Globus pallidus (tissue), 1 donor: Measurements from ENCODE around the gene TXNL4B.
A peak's percentile ranks its signal among the peaks of the same experiment; 100 is the strongest.
"Not testable (repeated sequence)": the region's sequence is repeated elsewhere in the genome, so short reads cannot be mapped to it uniquely, and the experiment has no call there.

Experiments used
- DNase-seq: peaks from one replicate; pipeline ENCODE4 v3.0.0-alpha.2; 2015; ENCODE audit warnings: low spot score

Gene TXNL4B

DNA sequence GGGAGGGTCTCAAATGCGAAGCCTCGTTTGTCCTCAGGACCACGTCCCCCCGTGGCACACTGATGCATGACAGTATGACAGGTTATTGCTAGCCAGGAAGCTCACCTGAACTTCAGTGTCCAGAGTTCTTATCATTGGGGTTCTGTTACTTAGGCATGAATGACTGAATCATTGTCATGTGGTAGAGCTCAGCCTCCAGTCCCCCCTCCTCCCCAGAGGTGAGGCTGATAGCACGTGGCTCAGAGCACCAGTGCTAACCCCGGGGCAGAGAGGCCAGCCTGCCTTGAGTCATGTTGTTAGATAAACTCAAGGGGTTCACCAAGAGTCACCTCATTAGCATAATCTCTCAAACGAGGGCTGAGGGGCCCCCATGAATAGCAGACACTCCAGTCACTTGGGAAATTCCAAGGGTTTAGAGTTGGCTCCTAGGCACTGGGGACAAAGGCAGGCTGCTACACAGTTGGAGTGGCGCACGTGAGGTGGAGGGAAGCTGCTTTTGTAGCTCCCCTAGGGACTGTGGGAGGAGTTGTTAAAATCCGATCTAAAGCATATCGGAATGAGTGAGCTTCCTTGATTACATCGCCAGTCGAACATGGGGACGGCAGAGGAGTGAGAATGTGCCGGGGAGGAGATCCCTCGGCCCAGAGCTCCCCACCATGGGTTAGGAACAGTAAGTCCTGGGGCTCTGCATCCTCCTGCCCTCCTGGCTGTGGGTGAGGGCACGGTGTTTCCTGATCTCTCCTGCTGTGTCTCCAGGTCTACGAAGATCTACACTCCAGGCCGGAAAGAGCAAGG lies 18.4 kb upstream of the TXNL4B start:
- no peak for DNase-seq

DNA sequence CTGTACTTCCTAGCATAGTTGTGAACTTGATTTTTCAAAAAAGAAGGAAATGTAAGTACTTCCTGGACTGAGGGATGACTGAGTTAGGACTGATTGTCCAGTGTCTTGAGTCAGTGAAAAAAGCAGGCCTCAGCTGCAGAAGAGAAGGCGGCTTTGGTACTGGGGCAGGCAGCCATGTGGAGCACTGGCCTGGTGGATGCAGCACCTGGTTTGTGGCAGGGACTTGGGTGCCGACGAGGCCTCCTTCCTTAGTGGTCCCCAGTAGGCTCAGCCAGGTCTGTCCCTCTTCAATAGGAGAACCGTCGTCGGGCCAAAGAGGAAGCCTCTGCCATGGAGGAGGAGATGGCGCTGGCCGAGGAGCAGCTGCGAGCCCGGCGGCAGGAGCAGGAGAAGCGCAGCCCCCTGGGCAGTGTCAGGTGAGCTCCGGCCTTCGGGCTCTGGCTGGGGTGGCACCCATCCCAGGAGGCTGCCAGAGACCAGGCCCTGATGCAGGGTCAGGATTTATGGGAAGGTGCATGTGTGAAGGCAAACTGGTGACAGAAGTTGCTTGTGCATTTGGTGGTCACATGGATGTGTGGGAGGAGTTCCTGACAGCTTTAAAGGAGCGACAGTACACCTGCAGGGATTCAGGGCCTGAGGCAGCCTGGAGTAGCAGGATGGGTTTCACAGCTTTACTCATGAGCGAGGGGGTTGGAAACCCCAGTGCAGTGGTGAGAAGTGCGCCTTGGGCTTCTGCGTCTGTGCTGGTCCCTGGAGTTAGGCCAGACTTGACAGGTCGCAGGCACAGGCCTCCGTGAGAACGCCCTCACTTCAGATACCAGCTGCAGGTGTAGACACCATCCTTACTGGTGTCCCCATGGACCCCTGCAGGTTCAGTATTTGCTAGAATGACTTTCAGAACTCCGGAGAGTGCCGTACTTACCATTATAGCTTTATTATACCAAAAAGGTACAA lies 17.5 kb upstream of the TXNL4B start:
- no peak for DNase-seq

DNA sequence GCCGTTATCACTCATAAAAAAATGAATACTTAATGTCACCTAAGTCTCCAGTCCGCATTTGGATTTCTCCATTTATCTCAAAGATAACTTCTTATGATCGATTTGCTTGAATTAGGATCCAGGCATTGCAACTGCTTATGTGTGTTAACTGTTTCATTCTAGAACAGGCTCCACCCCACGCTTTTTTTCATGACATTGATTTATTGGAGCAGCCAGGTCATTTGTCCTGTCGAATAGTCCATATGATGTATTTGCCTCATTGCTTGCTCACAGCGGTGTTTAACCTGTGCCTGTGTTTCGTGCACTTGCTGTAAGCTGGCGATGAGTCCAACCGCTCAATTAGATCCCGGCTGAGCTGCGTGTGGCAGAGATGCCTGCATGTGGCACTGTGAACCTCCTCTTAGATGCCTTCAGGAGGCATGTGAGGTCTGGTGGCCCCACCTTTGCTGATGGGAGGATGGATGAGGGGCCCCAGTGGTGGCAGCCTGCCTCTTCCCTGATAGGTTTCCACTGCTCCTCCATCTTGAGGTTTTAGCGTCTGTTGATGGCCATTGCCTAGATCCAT lies 16.6 kb upstream of the TXNL4B start:
- DNase-seq = no peak

DNA sequence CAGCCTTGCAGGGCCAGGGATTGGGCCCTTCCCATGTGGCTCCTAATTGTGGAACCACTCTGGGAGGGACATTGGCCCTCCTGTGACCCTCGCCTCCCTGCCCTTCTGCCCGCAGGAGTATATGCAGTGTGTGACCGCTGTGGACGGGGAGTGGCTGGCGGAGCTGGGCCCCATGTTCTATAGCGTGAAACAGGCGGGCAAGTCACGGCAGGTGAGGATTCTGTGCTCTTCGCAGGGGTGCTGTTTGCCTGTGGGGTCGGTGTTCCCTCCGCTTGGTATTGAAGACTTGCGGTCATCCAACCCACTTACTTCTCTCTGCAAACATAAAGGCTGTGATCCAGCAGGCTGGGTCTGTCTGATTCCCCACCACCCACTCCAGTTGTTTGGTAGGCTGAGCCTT lies 15.9 kb upstream of the TXNL4B start:
- DNase-seq = no peak

DNA sequence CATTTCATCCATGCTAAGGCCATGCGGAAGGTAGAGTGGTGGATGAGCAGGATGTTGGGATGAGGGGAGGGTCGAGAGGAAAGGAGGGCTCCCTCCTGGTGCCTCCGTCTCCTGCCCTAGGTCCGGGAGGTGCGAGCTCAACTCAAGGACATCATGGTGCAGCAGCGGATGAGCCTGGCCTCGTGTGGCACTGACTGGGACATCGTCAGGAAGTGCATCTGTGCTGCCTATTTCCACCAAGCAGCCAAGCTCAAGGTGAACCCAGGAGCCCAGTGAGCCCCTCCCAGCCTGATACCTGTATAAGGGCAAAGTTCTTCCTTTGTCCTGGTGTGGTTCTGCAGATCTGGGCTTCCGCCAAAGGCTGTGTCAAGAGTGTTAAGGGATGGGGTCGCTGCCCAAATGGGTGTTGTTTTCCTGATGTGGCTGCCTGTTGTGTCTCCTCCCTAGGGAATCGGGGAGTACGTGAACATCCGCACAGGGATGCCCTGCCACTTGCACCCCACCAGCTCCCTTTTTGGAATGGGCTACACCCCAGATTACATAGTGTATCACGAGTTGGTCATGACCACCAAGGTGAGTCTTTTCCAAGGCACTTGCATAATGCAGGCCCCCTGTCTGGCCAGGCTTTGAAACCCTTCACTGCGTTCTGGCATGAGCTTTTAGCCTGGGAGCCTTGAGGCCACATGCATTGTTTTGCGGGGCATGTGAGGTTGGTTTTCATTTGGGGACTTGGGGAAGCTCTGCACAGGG lies 15.1 kb upstream of the TXNL4B start:
- no peak for DNase-seq

DNA sequence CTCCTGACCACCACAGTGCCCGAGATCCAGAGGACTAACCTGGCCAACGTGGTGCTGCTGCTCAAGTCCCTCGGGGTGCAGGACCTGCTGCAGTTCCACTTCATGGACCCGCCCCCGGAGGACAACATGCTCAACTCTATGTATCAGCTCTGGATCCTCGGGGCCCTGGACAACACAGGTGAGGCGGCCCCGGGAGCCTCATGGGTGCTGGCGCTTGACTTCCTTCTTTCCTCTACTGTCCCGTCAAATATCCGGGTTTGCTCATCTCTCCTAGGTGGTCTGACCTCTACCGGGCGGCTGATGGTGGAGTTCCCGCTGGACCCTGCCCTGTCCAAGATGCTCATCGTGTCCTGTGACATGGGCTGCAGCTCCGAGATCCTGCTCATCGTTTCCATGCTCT lies 14.0 kb upstream of the TXNL4B start:
- no peak for DNase-seq

DNA sequence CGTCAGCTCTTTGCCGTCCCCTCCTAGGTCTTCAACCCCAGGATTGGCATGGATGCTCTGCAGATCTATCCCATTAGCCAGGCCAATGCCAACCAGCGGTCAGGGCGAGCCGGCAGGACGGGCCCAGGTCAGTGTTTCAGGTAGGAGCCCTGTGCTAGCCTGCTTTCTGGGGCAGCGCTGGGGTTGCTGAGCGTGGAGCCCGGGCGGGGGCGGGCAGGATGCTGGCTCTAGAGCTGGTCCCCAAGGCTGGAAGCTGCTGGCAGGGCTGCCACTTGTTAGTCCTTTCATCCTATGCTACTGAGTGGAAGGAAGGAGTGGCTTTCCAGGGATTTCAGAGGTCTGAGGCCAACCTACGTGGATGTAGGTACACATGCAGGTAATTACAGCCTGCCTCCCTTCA lies 12.6 kb upstream of the TXNL4B start:
- no peak for DNase-seq

DNA sequence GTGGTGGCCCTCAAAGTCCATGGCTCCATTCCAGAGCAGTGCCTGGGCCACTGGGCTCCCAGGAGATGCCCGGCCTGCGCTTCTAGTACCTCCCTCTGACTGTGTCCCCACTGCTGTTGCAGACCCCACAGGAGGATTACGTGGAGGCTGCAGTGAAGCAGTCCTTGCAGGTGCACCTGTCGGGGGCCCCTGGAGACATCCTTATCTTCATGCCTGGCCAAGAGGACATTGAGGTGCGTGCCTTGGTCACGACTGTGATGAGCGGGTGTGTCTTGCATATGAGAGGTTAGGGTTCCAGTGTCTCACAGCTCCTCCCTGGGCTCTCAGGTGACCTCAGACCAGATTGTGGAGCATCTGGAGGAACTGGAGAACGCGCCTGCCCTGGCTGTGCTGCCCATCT lies 11.5 kb upstream of the TXNL4B start:
- no peak for DNase-seq

DNA sequence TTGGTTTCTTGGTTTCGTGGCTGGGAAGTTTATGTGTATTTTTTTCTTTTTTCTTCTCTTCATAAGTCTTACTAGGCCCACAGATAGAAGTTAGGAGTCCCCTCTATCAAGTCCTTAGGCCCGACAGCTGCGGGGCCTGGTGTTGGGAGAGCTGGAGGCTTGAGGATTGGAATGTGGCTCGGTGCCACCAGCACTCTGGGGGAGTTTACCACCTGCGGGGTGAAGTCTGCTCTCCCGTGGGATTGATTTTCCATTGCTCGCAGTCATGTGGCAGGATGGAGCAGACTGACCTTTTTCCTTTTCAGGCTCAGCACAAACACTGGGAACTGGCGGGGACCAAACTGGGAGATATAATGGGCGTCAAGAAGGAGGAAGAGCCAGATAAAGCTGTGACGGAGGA lies 7.8 kb upstream of the TXNL4B start:
- no peak for DNase-seq

DNA sequence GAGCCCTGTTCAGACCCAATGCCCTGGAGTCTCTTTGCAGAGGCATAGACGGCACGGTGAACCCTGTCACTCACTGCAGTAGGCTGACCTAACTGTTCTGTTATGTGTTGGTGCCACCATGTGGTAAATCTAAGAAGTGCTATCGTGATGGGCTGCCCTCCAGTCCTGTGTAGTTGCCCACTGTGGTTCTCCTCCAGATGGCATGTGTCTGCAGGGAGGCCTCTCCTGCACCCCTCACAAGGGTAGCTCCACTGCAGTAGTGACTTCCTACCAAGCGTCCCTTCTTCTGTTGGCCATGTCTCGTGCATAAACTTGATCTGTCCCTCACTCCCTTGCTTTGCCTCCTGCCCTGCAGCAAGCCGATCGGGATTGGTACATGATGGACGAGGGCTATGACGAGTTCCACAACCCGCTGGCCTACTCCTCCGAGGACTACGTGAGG lies 6.0 kb upstream of the TXNL4B start:
- peak; percentile 57 for DNase-seq

DNA sequence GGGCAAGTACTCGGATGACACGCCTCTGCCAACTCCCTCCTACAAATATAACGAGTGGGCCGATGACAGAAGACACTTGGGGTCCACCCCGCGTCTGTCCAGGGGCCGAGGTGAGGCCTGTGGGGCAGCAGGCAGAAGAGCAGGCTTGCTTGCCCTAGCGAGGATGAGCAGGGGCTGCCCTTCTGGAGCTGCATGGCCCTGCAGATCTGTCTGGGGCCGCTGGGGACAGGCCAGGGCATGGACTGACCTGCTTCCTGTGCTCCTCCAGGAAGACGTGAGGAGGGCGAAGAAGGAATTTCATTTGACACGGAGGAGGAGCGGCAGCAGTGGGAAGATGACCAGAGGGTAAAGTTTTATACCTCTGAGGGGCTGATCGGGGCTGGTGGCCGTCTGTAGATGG lies 5.5 kb upstream of the TXNL4B start:
- DNase-seq = no peak

DNA sequence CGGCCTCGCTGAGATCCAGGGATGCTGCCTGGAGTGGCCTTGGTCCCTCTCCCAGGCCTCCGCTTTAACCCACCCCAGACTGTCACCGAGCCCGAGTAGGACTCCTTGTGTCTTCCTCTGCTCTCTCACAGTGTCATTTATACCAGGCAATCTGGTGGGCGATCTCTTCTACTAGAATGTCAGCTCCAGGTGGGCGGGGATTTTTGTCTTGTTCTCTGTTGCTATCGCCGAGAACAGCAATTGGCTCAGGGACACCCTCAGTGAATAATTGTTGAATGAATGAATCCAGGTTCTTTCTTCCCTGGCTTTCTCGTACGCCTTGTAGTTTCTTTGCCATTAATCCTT lies 818 bp upstream of the TXNL4B start:
- DNase-seq = no peak

DNA sequence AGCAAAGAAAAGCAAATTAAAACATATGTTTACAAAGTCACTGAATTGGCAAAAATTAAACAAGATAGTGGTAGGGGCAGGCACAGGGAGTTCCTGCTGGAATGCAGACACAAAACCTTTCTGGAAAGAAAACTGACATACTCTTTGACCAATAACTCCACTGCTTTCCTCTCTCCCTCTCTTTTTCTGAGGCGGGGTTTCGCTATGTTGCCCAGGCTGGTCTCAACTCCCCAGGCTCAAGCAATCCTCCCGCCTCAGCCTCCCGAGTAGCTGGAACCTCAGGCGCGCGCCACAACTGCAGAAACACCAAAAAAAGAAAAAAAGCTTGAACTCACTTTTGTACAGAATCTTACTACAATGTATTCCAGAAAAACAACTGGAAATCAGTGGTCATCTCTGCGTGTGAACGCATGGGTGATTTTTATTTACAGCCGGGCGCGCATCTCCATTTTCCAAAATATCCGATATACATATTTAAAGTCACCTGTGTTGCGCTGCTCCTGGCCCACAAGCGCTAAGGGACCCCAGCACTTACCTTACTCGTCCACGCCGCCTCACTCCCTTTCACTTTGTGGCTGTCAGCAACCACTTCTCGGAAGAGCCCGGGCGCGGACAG lies 480 bp downstream of the TXNL4B start:
- DNase-seq = no peak

DNA sequence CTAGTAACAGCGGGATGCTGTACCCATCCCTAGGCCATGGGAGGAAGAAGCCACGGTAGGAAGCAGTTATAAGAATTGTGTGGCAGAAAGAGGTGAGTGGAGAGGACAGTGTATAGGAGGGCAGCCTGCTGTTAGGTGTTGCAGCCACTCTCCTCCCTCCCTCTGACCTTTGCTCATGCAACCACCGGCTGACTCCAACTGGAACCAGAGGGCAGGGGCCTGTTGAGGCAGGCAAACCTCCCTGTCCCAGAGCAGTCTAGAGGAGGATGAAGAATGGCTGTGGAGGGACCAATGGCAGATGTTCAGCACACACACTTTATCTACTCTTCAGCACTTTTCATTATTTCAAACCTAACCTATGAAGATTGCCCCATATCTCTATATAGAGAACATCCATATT lies 2.2 kb downstream of the TXNL4B start:
- no peak for DNase-seq

DNA sequence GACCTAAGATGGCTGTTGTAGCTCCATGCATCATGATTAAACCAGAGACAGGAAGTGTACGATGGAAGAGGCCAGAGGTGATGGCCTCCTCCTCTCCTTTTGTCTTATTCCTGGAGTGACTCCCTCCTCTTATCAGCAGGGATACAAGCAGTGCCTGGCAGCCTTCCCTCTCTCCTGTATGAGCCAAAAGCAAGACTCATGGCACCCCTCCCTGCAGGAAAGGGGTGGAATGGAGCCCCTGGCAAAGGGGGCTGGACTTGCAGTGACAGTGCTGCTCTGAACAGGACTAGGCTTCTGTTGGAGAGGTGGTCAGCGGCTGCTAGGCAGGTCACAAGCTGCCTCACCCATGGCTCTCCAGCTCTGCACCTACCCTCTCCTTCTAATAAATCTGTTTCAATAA lies 8.4 kb downstream of the TXNL4B start:
- DNase-seq = no peak

DNA sequence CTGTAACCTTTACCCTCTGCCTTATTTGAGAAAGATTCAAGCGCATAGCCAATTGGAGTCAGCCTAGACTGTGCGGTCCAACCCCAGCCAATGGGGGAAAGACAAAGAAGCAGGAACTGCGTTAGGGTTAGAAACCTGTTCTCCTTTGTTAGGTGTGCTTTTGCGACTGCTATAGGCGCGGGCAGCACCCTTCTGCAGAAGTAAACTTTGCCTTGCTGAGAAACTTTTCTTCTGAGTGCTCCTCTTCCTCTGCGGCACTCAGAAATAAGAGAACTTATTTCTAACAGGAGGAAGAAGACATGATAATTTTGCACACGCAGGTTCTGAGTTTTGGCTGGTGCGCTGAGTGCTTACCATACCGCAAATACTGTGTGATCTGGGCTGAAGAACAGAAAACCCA lies 9.0 kb downstream of the TXNL4B start:
- no peak for DNase-seq

DNA sequence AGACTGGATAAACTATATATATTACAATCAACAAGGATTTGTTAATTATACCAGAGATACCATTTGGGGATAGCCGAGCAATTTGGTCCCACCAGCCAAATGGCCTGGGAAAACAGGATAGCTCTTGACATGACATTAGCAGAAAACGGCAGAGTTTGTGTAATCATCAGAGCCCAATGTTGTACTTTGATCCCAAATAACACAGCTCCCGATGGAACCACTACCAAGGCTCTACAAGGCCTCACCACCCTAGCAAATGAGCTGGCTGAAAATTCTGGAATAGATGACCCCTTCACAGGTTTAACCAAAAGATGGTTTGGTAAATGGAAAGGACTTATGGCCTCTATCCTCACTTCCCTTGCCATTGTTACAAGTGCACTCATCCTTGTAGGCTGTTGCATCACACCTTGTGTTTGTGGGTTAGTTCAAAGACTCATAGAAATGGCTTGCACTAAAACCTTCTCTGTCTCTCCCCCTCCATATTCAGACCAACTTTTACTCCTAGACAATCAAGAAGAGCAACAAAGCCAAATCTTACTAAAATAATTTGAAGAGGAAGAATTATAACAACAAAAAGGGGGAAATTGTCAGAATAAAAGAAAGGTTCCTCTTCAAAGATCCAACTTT lies 9.5 kb downstream of the TXNL4B start:
- DNase-seq = no peak

DNA sequence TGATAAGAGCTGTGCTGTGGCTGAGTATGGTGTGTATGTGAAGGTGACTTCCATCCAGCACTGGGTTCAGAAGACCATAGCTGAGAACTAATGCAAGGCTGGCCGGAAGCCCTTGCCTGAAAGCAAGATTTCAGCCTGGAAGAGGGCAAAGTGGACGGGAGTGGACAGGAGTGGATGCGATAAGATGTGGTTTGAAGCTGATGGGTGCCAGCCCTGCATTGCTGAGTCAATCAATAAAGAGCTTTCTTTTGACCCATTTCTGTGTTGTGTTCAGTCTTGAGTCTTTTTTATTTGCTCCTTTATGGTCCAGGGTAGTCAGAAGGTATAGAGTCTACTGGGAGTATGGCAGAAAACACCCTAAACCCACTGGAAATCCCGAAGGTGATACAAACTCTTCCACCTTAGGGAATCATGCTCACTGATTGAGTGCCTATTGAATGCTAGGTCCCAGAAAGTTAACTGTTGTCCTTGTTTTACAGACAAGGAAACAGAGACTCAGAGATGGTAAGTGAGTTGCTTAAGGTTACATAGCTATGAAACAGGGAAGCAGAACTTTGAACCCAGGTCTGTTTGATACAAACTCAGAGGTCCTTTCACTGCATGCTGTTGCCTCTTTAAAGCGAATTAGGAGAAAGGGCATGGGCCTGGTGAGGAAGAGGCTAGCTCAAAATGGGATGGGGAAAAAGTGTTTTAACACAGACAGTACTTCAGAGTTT lies 16.3 kb downstream of the TXNL4B start:
- DNase-seq = not testable (repeated sequence)

DNA sequence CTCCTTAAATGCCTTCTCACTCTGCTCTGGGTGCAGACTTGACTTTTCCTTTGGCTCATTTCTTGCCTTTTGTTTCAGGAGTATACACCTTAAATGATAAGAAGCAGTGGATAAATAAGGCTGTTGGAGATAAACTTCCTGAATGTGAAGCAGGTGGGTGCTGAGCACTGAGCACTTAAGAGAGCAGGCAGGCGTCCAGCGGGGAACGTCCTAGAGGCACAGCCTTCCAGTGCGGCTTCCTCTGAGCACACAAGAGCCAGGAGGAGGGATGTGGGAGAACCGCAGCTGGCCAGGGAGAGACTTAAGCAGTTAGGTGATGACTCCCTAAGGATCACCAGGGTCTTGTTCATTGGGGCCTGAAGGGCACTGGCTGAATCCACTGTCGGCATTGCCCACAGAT lies 18.4 kb downstream of the TXNL4B start:
- not testable (repeated sequence) for DNase-seq

DNA sequence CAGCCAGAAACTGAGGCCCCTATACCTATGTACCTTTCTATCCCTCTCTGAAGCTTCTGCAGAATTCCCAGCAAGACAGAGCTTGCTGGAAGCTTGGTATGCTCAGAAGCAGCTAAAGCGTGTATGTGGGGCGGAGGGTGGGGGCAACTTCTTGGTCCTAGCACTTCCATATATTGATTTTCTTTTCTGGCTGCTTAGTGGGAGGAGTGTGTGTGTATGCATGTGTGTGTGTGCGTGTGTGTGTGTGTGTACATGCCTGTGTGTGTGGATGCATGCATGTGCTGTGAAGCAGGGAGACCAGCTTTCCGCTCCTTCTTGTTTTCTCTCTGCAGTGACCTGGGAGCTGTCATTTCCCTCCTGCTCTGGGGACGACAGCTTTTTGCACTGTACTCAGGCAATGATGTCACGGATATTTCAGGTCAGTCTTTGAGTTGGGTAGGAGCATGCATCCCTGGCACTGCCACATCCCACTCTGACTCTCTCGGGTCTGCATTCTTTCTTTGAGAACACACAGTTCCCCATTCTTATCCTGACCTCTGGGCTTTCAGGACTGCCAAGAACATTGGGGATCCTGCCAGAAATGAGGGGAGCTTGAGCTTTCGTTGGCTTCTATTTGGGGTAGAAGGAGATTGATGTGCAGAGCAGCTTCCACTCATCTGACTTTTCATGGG lies 19.7 kb downstream of the TXNL4B start:
- DNase-seq = peak; percentile 74
